NCI-H187 (cell line): ENCODE measurements around the gene CHRNG.
"Not testable (repeated sequence)": the region's sequence is repeated elsewhere in the genome, so short reads cannot be mapped to it uniquely, and the experiment has no call there.

Source experiments
- DNase-seq, 2 experiments: peaks; one replicate each; lab custom pipeline; 2025; lab: John Stamatoyannopoulos, UW

Gene CHRNG

DNA sequence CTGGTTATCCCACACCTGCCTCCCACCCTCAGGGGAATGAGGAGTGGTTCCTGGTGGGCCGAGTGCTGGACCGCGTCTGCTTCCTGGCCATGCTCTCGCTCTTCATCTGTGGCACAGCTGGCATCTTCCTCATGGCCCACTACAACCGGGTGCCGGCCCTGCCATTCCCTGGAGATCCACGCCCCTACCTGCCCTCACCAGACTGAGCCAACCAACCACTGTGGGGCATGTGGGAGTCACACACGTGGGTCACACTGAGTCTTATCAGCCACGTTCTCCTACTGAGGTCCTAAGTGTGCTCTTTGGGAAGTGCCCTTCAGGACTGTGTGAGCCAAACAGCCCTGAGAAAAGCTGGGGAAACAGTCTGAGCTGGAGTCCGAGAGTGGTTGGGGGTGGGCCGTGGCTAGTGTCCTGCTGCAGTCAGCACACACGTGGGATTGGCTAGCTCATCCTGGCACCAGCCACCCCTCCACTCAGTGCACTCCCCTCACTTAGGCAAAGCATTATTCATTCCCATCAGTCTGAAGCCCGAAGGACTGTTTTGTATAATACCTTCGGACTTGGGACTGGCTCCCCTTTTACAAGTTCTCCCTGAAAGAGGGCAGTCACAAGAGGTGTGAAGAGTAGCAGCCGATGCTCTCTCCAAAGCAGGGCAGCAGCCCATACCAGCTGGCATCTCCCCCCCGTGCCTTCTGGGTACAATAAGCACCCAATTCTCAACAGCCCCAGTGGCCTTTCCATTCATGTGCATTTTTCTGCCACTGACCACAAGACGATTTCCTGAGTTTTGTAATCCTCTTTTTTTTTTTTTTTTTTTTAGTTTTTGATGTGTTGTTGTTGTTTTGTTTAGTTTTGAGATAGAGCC lies 6.3 kb downstream of the CHRNG start:
- no peak for DNase-seq

DNA sequence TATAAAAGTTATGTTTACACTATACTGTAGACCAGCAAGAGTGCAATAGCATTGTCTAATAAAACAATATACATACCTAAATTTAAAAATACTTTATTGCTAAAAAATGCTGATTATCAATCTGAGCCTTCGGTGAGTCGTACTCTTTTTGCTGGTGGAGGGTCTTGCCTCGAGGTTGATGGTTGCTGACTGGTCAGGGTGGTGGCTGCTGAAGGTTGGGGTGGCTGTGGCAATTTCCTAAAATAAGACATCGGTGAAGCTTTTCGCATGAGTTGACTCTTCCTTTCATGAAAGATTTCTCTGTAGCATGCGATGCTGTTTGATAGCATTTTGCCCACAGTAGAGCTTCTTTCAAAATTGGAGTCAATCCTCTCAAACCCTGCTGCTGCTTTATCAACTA lies 8.5 kb downstream of the CHRNG start:
- DNase-seq = no peak

- no peak for DNase-seq
Observed at GRCh38 chr2:232549655-232550353, 10.3 kb downstream of the CHRNG start.

GRCh38 chr2:232550354-232551249 lies 11.1 kb downstream of the CHRNG start, which contains the start of the genes EIF4E2 and TIGD1:
TSS of gene EIF4E2 (plus strand) at chr2:232550689. CDS start at chr2:232550725, 36 bp downstream.
TSS of gene TIGD1 (minus strand) at chr2:232550557. CDS start at chr2:232549882, 675 bp downstream.
- DNase-seq = peak; percentile 14 to 71

GRCh38 chr2:232551250-232551638 lies 11.8 kb downstream of the CHRNG start:
- no peak for DNase-seq

GRCh38 chr2:232551776-232552175 lies 12.3 kb downstream of the CHRNG start:
- DNase-seq = no peak

- DNase-seq = no peak
Observed at GRCh38 chr2:232556426-232556825, 16.9 kb downstream of the CHRNG start.

DNA sequence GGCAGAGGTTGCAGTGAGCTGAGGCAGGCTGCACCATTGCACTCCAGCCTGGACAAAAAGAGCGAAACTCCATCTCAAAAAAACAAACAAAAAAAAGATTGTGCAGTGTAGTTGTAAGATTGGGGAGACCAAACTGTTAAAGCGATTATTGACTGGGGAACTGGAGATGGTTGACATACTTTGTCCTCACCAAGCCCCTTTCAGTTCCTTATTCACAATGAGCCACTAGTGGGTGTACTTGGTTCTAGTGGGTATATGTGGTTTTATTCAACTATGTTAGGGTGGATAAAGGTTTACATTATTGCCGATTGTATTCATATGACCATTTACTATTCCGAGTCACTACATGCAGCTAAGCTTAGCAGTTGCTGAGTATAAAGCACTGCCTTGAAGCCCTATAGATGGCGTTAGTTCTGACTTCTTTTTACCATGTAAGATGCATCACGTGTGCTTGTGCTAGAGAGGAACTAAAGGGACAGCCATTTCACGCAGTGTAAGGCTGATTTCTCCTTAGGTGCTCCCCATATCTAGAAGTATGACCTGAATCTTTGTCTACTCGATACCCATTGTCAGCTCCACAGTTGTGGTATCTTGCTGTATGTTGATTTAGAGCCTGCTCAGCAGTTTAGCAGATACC lies 23.1 kb downstream of the CHRNG start:
- DNase-seq = no peak

GRCh38 chr2:232563580-232563979 lies 24.1 kb downstream of the CHRNG start:
- DNase-seq = no peak

DNA sequence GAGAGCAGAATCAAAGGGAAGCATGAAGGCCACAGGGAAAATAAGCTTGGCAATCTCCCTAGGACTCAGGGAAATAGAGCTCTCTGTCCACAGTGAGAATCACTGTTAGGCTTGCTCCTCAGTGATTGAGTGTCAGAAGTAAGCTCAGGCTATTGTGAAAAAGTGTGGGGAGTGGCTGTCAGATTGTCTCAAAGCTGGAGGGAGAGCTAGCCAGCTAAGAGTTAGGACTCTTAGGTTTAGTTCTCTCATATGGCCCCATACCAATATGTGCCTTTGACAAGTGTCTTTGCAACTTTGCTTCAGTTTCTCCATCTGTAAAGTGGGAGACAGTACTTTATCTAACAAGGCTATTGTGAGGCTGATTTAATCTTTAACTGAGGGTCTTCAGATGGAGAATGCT lies 28.2 kb downstream of the CHRNG start:
- no peak for DNase-seq

GRCh38 chr2:232568161-232568560 lies 28.7 kb downstream of the CHRNG start:
- no peak for DNase-seq

- DNase-seq = no peak
Observed at GRCh38 chr2:232569541-232569940, 30.0 kb downstream of the CHRNG start.

GRCh38 chr2:232570481-232570880 lies 31.0 kb downstream of the CHRNG start:
- DNase-seq = not testable (repeated sequence)

- DNase-seq = no peak
Observed at GRCh38 chr2:232571026-232571474, 31.6 kb downstream of the CHRNG start.

- no peak for DNase-seq
Observed at GRCh38 chr2:232573042-232573441, 33.5 kb downstream of the CHRNG start.

- no peak for DNase-seq
Observed at GRCh38 chr2:232573771-232574435, 34.4 kb downstream of the CHRNG start.

GRCh38 chr2:232574674-232575403 lies 35.3 kb downstream of the CHRNG start:
- DNase-seq = no peak

DNA sequence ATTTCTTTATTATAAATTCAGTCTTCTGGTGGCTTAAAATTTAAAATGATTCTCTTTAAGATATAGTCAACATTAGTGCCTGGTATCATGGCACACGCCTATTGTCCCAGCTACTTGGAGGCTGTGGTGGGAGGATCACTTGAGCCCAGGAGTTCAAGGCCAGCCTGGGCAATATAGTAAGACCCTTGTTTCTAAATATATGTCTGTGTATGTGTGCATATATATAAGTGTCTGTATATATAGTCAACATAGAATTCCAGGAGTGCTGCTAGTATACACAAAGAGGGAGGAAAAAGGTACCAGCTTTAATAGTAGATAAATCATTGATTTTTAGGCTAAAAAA lies 35.9 kb downstream of the CHRNG start:
- no peak for DNase-seq

- no peak for DNase-seq
Observed at GRCh38 chr2:232576995-232577394, 37.5 kb downstream of the CHRNG start.

DNA sequence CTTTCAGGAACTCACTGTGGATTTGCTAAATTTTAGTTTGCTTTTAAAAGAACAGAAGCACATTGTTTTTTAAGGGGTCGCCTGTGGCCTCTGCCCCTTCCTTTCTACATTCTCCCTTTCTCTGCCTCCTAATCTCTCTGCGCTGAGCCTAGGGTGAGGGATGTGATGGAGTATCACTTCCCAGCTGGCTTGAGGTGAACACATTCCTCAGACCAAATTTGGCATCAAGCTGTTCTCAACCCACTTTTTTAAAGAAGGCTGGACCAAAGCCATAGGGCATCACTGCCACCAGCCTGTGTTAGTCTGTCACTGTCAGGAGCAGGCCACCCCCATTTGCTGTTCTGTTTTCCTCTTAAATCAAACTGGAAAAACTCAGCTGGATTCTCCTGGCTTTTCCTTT lies 38.3 kb downstream of the CHRNG start:
- no peak for DNase-seq
